GM12891 (cell line): ENCODE data around the gene SSTR5.
A peak's percentile ranks its signal among the peaks of the same experiment; 100 is the strongest.

Experiments used
- DNase-seq: peaks from one replicate; pipeline ENCODE4 v3.0.0; 2011; ENCODE audit warnings: low spot score; ENCODE audit not compliant: insufficient read length
- FAIRE-seq: peaks from 2 replicates; lab custom pipeline; 2011; peaks lifted over from hg19 to GRCh38; lab: Jason Lieb, UNC
- PAX5 ChIP-seq: IDR thresholded peaks from 2 replicates; pipeline ENCODE4 v1.6.1; 2011; ENCODE audit warnings: low read length, moderate library complexity, mild to moderate bottlenecking; ENCODE audit not compliant: insufficient read depth, severe bottlenecking
- POLR2A ChIP-seq: IDR thresholded peaks from 2 replicates; pipeline ENCODE4 v1.6.1; 2011; ENCODE audit warnings: low read depth, low read length, control low read depth
- POLR2AphosphoS5 ChIP-seq: IDR thresholded peaks from 2 replicates; pipeline ENCODE4 v1.6.1; 2011; ENCODE audit warnings: low read depth, low read length, control low read depth
- POU2F2 ChIP-seq: IDR thresholded peaks from 2 replicates; pipeline ENCODE4 v1.6.1; 2011; ENCODE audit warnings: low read depth, mild to moderate bottlenecking, control low read depth, low read length, moderate library complexity
- SPI1 ChIP-seq: IDR thresholded peaks from 2 replicates; pipeline ENCODE4 v1.6.1; 2011; ENCODE audit warnings: low read depth, low read length, control low read depth
- TAF1 ChIP-seq: IDR thresholded peaks from 2 replicates; pipeline ENCODE4 v1.6.1; 2011; ENCODE audit warnings: low read depth, low read length, control low read depth

The SSTR5 gene

GRCh38 chr16:1047123-1047522, 25.4 kb upstream of the SSTR5 start:
- TF ChIP-seq POU2F2 (no peak), POLR2A (no peak), POLR2AphosphoS5 (no peak), TAF1 (no peak), SPI1 (no peak), PAX5 (no peak)
- FAIRE-seq = no peak
- DNase-seq = no peak

- no peak for TF ChIP-seq TAF1
- TF ChIP-seq POU2F2 = no peak
- no peak for TF ChIP-seq SPI1
- TF ChIP-seq POLR2A = no peak
- TF ChIP-seq PAX5 = no peak
- no peak for TF ChIP-seq POLR2AphosphoS5
- DNase-seq (no peak), FAIRE-seq (no peak)
Observed at GRCh38 chr16:1047801-1048200, 24.7 kb upstream of the SSTR5 start.

GRCh38 chr16:1048442-1049112, 24.0 kb upstream of the SSTR5 start:
- TF ChIP-seq POU2F2 = no peak
- FAIRE-seq (no peak), DNase-seq (peak; percentile 74)

- DNase-seq (no peak), FAIRE-seq (no peak)
- TF ChIP-seq SPI1 (no peak), POLR2A (no peak), POU2F2 (no peak), TAF1 (no peak)
Observed at GRCh38 chr16:1049113-1049975, 23.2 kb upstream of the SSTR5 start.

- DNase-seq (no peak), FAIRE-seq (no peak)
- no peak for TF ChIP-seq TAF1
- TF ChIP-seq POU2F2 = no peak
- no peak for TF ChIP-seq POLR2A
- no peak for TF ChIP-seq POLR2AphosphoS5
- TF ChIP-seq SPI1 = no peak
- no peak for TF ChIP-seq PAX5
Observed at GRCh38 chr16:1049976-1050247, 22.6 kb upstream of the SSTR5 start.

DNA sequence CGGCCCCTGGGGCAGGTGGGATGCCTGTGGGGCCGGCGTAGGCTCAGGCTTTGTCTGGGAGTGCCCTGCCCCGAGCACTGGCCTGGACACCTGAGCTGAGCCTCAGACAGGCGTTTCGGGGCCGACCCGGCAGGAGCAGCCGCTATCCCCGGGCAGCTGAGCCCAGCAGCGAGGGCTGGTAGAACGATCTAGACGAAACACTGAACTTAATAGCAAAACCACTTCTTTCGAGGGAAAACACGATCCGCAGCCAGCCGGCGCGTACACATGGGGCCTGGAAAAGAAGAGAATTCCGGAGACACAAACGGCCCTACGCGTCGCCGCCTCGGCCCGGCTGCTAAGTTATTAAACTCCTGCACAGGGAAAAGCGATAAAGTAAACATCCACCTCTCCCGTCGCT, 22.0 kb upstream of the SSTR5 start:
- no peak for FAIRE-seq
- no peak for TF ChIP-seq SPI1
- no peak for TF ChIP-seq POLR2A
- TF ChIP-seq POU2F2 = no peak
- TF ChIP-seq POLR2AphosphoS5 = no peak
- no peak for TF ChIP-seq TAF1
- TF ChIP-seq PAX5 = no peak
- no peak for DNase-seq

DNA sequence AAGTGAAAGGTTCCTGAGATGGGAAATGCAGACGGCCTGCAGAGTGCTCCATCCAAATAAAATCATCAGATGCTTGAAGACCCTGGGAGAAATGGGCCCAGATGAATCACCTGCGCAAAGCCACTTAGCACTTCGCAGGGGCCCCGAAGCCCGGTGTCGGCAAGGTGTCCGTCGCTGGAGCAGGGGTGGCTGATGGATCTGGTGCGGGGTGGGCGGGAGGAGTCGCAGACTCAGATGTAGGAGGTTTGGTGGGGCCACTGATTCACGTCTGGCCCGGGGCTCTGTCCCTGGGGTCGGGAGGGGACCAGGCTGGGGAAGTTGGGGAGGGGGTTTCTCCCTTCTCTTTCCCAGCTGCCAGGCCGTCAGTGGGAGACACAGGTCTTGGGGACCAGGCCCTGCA, 21.6 kb upstream of the SSTR5 start:
- no peak for DNase-seq
- TF ChIP-seq SPI1 = no peak
- TF ChIP-seq PAX5 = no peak
- TF ChIP-seq POLR2AphosphoS5 = no peak
- no peak for TF ChIP-seq POU2F2
- TF ChIP-seq POLR2A = no peak
- TF ChIP-seq TAF1 = no peak
- FAIRE-seq = no peak

DNA sequence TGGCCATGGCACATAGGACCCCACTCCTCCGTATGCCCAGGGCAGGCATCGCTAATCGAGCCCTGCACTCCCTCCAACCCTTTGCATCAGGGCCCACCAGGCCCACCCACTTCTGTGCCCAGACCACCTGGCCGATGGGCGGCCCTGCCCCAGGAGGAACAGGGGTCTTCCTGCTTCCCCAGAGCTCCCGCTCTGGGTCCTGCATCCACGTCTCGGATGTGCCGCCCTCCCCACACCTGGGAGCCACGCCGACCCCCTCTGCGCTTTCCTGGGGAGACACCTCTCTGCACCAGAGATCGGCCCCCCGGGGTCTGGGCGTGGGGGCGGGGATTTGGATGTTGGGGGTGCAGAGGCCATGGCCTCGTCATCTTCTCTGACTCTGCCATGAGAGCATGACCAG, 21.1 kb upstream of the SSTR5 start:
- TF ChIP-seq SPI1 = no peak
- TF ChIP-seq POLR2A = no peak
- no peak for TF ChIP-seq POLR2AphosphoS5
- no peak for TF ChIP-seq POU2F2
- TF ChIP-seq TAF1 = no peak
- no peak for TF ChIP-seq PAX5
- FAIRE-seq = no peak
- DNase-seq = no peak

DNA sequence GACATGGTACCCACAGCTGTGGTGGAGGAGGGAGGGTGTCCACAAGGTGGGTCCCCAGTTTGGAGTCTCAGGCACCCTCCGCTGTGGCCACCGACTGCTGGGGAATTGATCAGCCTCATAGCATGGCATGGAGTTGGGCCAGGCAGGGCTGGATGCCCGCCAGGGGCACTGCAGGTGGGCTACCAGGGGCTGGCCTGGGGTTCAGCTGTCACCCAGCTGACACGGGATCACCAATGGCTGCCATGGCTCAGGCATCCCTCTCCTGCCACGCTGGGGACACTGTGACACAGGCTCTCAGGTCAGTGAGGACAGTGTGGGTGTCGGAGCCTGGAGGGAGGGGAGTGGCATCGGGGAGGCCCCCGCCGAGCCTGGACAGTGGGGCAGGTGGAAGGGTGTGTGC, 19.8 kb upstream of the SSTR5 start:
- DNase-seq (no peak), FAIRE-seq (no peak)
- TF ChIP-seq PAX5 = no peak
- no peak for TF ChIP-seq POLR2A
- TF ChIP-seq SPI1 = no peak
- no peak for TF ChIP-seq POU2F2
- TF ChIP-seq TAF1 = no peak
- no peak for TF ChIP-seq POLR2AphosphoS5

DNA sequence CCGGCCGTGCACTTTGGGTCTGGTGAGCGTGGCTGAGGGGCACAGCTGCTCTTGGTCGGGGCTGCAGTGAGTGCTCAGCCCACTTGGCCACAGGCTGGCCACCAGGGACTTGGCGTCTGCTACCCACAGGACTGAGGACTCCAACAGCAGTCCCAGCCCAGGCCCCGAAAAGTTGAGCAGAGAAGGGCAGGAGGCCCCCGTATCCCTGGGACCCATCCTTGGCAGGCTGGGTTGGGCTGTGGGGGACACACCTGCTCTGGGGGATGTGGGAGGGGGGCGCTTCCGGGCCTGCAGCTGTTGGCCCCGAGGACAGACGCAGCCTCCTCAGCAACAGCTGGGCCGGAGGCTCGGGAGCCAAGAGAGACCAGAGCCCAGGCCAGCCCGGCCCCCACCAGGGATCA, 19.4 kb upstream of the SSTR5 start:
- FAIRE-seq (no peak), DNase-seq (no peak)
- no peak for TF ChIP-seq POLR2AphosphoS5
- TF ChIP-seq POLR2A = no peak
- TF ChIP-seq TAF1 = no peak
- TF ChIP-seq PAX5 = no peak
- no peak for TF ChIP-seq POU2F2
- no peak for TF ChIP-seq SPI1
